Measurements from ENCODE around the gene APBB2. TPM values are rescaled to one million over a fixed set of nuclear protein-coding genes. Genes with fewer than 3 reads are reported as not detected.

APBB2 gene
- total RNA-seq (2014; rRNA removed; shearing (Covaris generic)), result 32.9 and 51.0 TPM in 2 replicates

- peak; percentile 98 for DNase-seq (ENCODE audit: low read depth)
These were observed at the start of gene APBB2 for GRCh38 chr4:41214136-41214824. Gene APBB2 (minus strand): TSS chr4:41214542. CDS start chr4:41033254, 181,288 bp downstream.

GRCh38 chr4:41262198-41262597 lies 47.9 kb upstream of the APBB2 start:
- DNase-seq (ENCODE audit: low read depth), result no peak

GRCh38 chr4:41260116-41260733 lies 45.9 kb upstream of the APBB2 start:
- no peak for DNase-seq (ENCODE audit: low read depth)

GRCh38 chr4:41258783-41259182 lies 44.4 kb upstream of the APBB2 start:
- DNase-seq (ENCODE audit: low read depth), result peak; percentile 63

GRCh38 chr4:41257906-41258305 lies 43.6 kb upstream of the APBB2 start:
- no peak for DNase-seq (ENCODE audit: low read depth)

- peak; percentile 77 for DNase-seq (ENCODE audit: low read depth)
These were observed 43.0 kb upstream of the APBB2 start for GRCh38 chr4:41257257-41257901.

GRCh38 chr4:41256740-41257256 lies 42.5 kb upstream of the APBB2 start, which contains the start of gene UCHL1:
Gene UCHL1 (plus strand): TSS chr4:41256928. CDS start chr4:41256977, 49 bp downstream.
- DNase-seq (ENCODE audit: low read depth), result peak; percentile 97

GRCh38 chr4:41256131-41256739 lies 41.9 kb upstream of the APBB2 start:
- peak; percentile 21 for DNase-seq (ENCODE audit: low read depth)

- DNase-seq (ENCODE audit: low read depth), result no peak
These were observed 31.6 kb upstream of the APBB2 start for GRCh38 chr4:41245983-41246382.

GRCh38 chr4:41241919-41242318 lies 27.6 kb upstream of the APBB2 start:
- no peak for DNase-seq (ENCODE audit: low read depth)

GRCh38 chr4:41236508-41236907 lies 22.2 kb upstream of the APBB2 start:
- no peak for DNase-seq (ENCODE audit: low read depth)

- no peak for DNase-seq (ENCODE audit: low read depth)
These were observed 21.7 kb upstream of the APBB2 start for GRCh38 chr4:41236032-41236431.

GRCh38 chr4:41232856-41233255 lies 18.5 kb upstream of the APBB2 start:
- no peak for DNase-seq (ENCODE audit: low read depth)

GRCh38 chr4:41232406-41232805 lies 18.1 kb upstream of the APBB2 start:
- DNase-seq (ENCODE audit: low read depth), result no peak

- no peak for DNase-seq (ENCODE audit: low read depth)
These were observed 13.6 kb upstream of the APBB2 start for GRCh38 chr4:41227902-41228301.

GRCh38 chr4:41221850-41222645 lies 7.7 kb upstream of the APBB2 start:
- DNase-seq (ENCODE audit: low read depth), result no peak

GRCh38 chr4:41219421-41219950 lies 5.1 kb upstream of the APBB2 start:
- no peak for DNase-seq (ENCODE audit: low read depth)

GRCh38 chr4:41218703-41219102 lies 4.4 kb upstream of the APBB2 start:
- no peak for DNase-seq (ENCODE audit: low read depth)

- DNase-seq (ENCODE audit: low read depth), result no peak
These were observed 3.0 kb upstream of the APBB2 start for GRCh38 chr4:41217374-41217773.

GRCh38 chr4:41217020-41217333 lies 2.6 kb upstream of the APBB2 start:
- no peak for DNase-seq (ENCODE audit: low read depth)

- DNase-seq (ENCODE audit: low read depth), result peak; percentile 84
These were observed 2.1 kb upstream of the APBB2 start for GRCh38 chr4:41216294-41217019.
